Hepatic stellate cell (primary cell): Measurements from ENCODE around the gene CA10.

Experiments used
- DNase-seq: peaks from one replicate; pipeline ENCODE4 v3.0.0; 2011; ENCODE audit warnings: low spot score

CA10 gene

DNA sequence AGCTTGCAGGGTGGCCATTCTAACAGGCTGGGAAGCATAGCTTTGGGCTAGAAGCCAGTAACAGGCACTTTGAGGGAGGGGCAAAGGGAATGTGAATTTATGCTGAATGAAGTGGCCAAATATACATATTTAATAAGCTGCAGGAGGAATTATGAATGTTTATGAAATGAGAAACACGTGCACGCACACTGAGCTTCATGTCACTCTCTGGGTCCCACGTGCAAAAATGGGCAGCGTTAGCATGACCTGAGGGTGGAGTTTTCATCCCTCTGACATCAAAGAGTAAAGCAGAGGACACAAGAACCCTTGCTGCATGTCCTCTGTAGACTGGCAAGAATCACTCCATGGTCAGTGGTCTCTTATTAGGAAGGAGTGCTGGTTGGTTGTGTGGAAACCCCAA, 561.2 kb downstream of the CA10 start:
- no peak for DNase-seq

DNA sequence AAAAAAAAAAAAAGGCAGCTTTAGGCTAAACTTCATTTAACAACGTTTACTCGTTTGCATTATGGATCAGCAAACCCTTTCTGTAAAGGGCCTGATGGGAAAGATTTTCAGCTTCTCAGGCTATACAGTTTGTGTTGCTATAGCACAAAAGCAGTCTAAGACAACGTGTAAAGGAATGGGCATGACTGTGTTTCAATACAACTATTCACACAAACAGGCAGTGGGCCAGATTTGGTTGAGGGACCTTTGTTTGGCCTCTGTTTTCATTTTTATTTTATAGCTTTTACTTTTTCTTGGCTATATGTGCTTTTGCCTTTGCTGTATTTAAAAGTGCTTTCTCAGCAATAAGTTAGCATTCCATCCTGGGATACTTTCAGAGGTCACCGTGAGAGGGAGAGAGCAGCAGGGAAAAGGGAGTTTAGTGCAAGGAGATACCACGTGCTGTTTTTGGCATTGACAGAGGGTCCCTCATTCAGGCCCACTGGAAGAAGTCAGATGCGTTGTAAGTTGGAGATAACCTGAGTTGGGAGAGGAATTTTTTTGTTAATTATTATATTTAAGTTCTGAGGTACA, 562.6 kb downstream of the CA10 start:
- no peak for DNase-seq

DNA sequence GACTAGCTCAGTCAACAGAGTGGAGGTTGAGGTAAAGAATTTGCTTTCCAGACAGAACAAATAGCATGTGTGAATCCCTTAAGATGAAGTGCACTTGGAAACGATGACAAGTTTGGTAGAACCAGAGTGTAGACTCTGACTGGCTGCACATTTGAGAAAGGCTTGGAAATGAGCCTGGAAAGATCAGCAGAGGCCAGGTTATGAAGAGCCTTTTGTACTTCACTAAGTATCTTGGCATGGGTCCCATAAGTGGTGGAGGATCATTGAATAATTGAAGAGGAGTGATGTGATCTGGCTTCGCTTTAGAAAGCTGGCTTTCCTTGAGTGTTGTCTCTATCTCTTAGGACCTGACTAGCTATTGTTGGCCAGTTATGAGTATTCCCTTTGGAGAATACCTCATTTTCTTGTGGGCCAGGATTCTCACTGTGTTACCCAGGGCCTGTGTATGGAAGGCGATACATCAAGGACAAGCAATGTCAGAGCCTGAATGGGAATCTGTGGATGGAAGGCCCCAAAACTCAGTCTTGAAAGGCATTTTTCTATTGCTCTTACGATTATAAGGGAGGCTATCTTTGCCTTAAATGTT, 568.4 kb downstream of the CA10 start:
- no peak for DNase-seq

DNA sequence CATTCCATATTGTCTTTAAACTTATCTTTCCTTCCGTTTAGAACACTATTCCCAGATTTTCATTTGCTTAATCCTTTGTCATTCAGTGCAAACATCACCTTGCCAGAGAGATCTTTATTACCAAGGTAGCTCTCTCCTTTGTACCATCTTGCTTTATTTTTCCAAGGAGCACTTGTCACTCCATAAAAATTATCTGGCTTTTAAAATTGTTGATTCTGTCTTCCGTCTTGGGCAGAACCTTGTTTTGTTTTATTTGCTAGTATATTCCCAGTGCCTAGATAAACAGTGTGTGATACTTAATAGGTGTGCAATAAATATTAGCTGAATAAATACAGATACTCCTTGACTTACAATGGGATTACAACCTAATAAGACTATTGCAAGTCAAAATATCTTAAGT, 570.5 kb downstream of the CA10 start:
- no peak for DNase-seq

DNA sequence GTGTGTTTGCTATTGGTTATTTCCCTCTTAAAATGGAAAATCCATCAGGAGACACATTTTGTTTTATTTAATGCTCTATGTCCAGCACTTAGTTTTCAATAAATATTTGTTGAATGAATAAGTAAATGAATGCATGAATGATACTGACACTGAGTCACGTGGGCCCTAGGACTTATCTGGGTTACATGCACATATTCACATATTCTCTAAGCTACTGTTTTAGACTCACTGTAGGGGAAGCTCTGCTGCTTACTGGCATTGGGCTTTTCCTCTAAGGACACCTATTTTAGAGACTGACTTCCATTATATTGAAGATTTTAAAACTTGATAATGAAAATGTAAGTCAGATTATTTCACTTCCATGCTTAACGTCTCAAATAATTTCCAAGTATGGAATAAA, 571.0 kb downstream of the CA10 start:
- DNase-seq = no peak

DNA sequence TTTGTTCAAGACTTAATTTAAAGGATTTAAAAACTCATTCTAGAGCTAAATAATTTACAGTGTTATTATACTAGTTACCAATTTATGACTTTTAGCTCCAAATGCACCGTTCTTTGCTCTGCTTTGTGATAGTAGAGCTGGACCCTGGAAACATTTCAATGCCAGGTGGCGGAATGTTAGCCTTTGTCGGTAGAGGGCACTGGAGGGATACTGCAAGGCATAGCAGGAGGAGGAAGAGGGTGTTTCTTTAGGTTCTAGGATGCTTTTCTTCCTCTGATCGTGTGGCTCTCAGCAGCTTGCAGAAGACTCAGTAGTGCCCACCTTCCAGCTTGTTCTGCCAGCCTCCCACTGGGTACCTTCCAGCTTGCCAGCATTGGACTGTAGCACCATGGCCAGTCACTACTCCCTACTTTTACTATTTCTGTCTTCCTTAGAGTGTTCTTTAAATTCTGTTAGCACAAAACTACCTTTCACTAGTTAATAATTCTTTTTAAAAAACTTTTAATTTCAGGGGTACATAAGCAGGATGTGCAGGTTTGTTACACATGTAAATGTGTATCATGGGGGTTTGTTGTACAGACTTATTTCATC, 572.9 kb downstream of the CA10 start:
- DNase-seq = no peak

DNA sequence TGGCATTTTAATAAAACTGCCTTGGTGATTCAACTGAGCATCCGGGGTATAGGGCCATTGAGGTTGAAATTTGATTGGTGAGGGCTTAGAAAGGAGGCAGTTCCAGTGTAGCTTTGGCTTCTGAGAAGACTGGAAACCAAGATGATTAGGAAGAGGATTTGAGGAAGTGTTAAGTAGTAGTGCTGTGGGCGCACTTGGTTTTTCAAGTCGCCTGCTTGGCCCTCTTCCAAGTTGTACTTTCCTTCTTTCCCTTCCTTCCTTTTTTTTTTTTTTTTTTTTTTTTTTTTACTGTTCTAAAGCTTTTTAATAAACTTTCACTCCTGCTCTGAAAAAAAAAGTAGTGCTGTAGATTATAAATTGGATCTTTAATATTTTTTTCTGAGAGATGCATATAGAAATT, 577.6 kb downstream of the CA10 start:
- DNase-seq = no peak
